Astrocyte (in vitro differentiated cells and primary cell): ENCODE data around the gene MAPKBP1.

Source experiments
- EZH2 ChIP-seq: IDR thresholded peaks from 2 replicates; pipeline ENCODE4 v1.6.1; 2012; ENCODE audit warnings: mild to moderate bottlenecking, low read length, inconsistent platforms; ENCODE audit not compliant: insufficient read depth
- TF ChIP-seq, protein P1 (sequence below): IDR thresholded peaks from 2 replicates; pipeline ENCODE4 v1.5.1; 2011; ENCODE audit warnings: low read depth, mild to moderate bottlenecking, inconsistent platforms, low read length, moderate library complexity; ENCODE audit not compliant: insufficient read depth

DNA sequence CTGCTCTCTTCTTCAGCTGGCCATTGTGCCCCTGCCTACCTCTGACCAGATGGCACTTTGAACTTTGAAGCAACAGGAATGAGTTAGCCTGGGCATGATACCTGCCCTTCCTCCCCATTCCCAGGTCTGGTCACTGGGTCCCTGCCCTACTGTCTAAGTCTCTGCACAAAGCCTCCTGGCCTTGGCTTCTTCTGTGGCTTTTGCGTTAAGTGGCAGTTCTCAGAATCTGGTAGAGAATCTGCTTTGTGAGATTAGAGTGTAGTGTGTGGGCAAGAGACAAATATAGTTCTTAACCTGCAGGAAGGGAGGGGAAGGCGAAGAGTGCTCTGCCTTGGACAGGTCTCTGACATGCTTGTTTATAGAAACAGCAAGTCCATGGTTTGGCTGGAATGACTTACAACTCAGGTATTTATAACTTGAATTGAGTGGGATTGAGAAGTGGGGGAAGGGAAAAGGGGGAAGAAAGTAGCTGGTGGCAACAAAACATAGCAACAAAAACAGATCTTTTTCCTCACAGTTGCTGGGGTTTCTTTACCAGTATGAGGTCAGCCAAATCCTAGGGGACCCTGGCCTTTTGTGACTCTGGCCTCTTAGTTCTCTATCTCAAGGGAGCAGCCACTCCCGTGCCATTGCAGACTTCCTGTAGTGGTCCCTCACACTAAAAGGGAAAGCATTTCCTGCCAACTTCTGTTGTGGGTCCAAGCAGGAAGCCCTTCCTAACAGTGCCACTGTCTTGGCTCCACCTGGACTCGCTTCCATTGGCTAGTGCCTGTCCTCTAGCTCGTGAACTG, 16.7 kb downstream of the MAPKBP1 start:
- no peak for TF ChIP-seq EZH2
- TF ChIP-seq, protein P1, sequence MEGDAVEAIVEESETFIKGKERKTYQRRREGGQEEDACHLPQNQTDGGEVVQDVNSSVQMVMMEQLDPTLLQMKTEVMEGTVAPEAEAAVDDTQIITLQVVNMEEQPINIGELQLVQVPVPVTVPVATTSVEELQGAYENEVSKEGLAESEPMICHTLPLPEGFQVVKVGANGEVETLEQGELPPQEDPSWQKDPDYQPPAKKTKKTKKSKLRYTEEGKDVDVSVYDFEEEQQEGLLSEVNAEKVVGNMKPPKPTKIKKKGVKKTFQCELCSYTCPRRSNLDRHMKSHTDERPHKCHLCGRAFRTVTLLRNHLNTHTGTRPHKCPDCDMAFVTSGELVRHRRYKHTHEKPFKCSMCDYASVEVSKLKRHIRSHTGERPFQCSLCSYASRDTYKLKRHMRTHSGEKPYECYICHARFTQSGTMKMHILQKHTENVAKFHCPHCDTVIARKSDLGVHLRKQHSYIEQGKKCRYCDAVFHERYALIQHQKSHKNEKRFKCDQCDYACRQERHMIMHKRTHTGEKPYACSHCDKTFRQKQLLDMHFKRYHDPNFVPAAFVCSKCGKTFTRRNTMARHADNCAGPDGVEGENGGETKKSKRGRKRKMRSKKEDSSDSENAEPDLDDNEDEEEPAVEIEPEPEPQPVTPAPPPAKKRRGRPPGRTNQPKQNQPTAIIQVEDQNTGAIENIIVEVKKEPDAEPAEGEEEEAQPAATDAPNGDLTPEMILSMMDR, result no peak
